HG02610 (cell line): ENCODE results near the gene MRPS30.
"Not testable (repeated sequence)": the region's sequence is repeated elsewhere in the genome, so short reads cannot be mapped to it uniquely, and the experiment has no call there.

Source experiments
- ATAC-seq: cut with Tn5 transposase; IDR thresholded peaks from one replicate; pipeline ENCODE4 v1.9.1; 2021; ENCODE audit warnings: mild to moderate bottlenecking, moderate library complexity; ENCODE audit not compliant: unreplicated experiment

Gene MRPS30

GRCh38 chr5:44808435-44809214 lies at the start of gene MRPS30:
TSS of gene MRPS30 (plus strand) at chr5:44808947. CDS start at chr5:44808963, 16 bp downstream.
- peak; percentile 98 for ATAC-seq

- ATAC-seq = no peak
Measured at GRCh38 chr5:44769200-44769876, 39.4 kb upstream of the MRPS30 start.

GRCh38 chr5:44769877-44770209 lies 38.9 kb upstream of the MRPS30 start:
- ATAC-seq = no peak

GRCh38 chr5:44770780-44771717 lies 37.7 kb upstream of the MRPS30 start:
- no peak for ATAC-seq

- not testable (repeated sequence) for ATAC-seq
Measured at GRCh38 chr5:44772397-44772796, 36.4 kb upstream of the MRPS30 start.

DNA sequence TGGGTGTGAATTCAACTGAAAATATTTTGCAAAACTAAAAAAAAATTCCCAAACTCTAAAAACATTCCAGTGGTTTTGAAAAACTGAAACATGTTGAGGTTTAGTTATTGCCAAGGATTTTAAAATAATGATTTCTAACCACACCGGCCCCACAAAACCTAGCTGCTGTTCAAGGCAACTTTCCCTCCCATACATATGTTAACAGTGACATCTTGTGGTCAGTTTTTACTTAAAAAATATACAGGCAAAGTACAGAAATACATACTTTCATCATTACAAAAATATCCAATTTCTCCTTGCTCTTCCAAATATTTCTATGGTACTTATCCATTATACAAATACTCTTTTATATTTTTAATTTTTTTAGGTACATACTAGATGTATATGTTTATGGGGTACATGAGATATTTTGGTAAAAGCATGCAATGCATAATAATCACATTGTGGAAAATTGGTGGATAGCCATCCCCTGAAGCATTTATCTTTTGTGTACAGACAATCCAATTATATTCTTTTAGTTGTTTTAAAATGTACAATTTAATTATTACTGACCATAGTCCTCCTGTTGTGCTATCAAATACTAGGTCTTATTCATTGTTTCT lies 34.4 kb upstream of the MRPS30 start:
- peak; percentile 61 for ATAC-seq

DNA sequence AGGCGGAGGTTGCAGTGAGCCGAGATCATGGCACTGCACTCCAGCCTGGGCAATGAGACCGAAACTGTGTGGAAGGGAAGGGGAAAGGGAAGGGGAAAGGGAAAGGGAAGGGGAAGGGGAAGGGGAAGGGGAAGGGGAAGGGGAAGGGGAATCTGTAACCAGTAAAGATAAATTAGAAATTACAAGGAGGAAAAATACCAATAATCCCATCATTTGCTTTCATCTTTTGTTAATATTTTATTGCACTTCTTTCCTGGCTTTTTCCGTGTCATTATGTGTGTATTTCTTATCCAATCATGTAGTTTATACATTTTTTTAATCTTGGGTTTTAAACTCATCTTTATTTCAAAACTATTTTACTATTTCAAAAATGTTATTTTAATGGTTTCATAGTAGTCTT lies 29.6 kb upstream of the MRPS30 start:
- no peak for ATAC-seq

- ATAC-seq = no peak
Measured at GRCh38 chr5:44783634-44784315, 25.0 kb upstream of the MRPS30 start.

DNA sequence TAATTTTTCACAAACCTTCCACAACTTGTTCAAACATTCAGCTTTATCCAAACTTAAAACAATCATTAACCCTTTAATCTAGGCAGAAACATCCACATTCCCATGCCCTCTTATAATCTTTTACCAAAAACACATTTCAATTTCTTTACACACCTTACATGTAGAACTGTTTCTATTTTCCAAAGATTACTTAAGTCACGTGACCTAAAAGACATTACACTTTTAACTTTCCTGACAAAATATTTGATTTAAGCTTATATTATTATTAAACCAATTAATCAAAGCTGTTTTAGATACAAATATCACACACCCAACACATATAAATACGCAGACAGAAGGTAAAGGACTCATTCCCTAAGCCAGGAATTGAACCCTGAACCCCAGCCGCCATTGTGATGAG lies 21.0 kb upstream of the MRPS30 start:
- no peak for ATAC-seq

DNA sequence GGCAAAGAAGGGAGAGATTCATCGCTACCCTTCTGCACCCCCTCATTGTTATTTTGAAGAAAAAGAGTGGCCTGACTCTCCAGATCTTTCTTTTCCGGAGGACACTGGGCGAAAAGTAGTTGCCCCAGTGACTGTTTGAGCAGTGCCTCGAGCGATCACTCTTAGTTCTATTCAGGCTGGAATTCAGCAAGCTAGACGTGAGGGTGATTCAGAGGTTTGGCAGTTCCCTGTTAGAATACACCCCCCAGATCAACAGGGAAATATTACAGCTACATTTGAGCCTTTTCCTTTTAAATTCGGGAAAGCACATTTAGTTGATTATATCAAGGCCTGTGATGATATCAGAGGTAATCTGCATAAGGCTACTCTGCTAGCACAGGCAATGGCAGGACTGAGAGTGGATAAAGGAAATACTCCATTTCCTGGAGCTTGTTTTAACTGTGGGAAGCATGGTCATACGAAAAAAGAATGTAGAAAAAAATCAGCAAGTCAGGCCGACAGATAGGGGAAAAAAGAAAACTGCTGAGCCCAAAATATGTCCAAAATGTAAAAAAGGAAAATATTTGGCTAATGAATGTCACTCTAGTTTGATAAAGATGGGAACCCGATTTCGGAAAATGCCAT lies 19.3 kb upstream of the MRPS30 start:
- not testable (repeated sequence) for ATAC-seq

DNA sequence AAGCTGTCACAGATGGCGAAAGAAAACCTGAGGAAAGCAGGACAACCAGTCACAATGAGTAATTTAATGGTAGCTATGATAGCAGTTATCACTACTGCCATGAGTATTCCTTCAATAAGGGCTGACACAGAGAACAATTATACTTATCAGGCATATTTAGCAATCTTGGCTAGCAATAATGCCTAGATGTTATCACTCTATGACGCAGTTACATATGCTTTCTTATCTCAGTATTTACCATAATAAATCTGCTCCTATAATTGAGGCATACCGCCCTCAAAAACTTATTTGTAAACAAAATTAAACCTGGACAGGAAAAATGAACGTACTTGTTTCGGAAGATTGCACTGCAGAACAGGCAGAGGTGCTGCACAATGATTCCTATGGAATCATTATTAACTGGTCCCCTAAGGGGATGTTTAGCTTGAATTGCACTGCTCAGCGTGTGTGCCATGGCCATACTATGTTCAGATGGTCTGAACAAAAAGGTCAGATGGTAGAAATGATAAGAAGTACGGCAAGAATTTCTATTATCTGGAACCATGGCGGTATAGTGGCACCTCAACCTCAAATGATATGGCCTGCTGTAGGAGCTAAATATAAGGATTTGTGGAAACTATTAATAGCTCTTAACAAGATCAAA lies 16.6 kb upstream of the MRPS30 start:
- not testable (repeated sequence) for ATAC-seq

DNA sequence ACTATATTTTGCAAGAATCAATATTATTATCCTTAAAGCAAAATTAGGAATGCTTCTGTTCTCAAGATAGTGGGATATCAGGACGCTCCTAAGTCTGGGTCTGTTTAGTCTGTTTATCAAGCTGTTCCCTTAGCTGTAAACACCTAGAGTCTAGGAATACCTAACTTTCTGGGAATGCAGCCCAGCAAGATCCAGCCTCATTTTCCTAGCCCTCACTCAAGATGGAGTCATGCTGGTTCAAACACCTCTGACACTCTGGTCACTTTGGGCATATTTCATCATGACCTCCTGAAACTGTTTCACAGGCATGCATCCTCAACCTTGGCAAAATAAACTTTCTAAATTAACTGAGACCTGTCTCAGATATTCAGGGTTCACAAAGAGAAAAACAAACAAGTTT lies 14.4 kb upstream of the MRPS30 start:
- ATAC-seq = no peak

GRCh38 chr5:44795496-44795895 lies 13.3 kb upstream of the MRPS30 start:
- ATAC-seq = no peak

DNA sequence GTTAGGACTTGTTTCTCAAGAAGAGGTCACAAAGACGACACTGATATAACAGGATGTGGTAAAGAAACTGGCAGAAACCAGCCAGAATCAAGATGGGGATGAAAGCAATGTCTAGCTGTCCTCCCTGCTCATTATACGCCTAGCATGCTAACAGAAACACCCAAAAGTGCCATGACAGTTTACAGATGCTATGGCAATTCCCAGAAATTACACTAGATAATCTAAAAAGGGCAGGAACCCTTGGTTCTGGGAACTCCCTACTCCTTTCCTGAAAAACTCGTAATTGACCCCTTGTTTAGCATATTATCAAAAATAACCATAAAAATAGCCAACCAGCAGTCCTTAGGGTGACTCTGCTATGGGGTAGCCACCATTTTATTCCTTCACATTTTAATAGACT lies 10.9 kb upstream of the MRPS30 start:
- no peak for ATAC-seq

GRCh38 chr5:44801992-44802391 lies 6.8 kb upstream of the MRPS30 start:
- no peak for ATAC-seq

- no peak for ATAC-seq
Measured at GRCh38 chr5:44806608-44807007, 2.1 kb upstream of the MRPS30 start.

- no peak for ATAC-seq
Measured at GRCh38 chr5:44807269-44807668, 1.5 kb upstream of the MRPS30 start.

GRCh38 chr5:44809215-44809955 lies 638 bp downstream of the MRPS30 start:
- peak; percentile 44 for ATAC-seq

GRCh38 chr5:44809956-44810420 lies 1.2 kb downstream of the MRPS30 start:
- no peak for ATAC-seq
